Measurements from ENCODE around the gene MAN2C1.
A peak's percentile ranks its signal among the peaks of the same experiment; 100 is the strongest.
"Not testable (repeated sequence)": the region's sequence is repeated elsewhere in the genome, so short reads cannot be mapped to it uniquely, and the experiment has no call there.

Gene MAN2C1

GRCh38 chr15:75348562-75349350 is 19.7 kb downstream of the MAN2C1 start:
- peak overlapping the region in 13 of 21 experiments; percentile 15 to 81 (median 71) for H3K27ac ChIP-seq

GRCh38 chr15:75348034-75348561 is 20.3 kb downstream of the MAN2C1 start:
- H3K4me3 ChIP-seq = peak overlapping the region; percentile 53 to 86 (median 73)
- H3K27ac ChIP-seq = peak overlapping the region in 17 of 21 experiments; percentile 15 to 81 (median 60)

More at GRCh38 chr15:75348562-75349350, 19.7 kb downstream of the MAN2C1 start:
- H3K4me3 ChIP-seq = peak overlapping the region; percentile 53 to 86 (median 73)

GRCh38 chr15:75347222-75348033 is 21.0 kb downstream of the MAN2C1 start:
- Histone ChIP-seq H3K4me3 (peak overlapping the region; percentile 53 to 86 (median 73)), H3K27ac (peak overlapping the region in 17 of 21 experiments; percentile 15 to 81 (median 60))

GRCh38 chr15:75346796-75347221 is 21.6 kb downstream of the MAN2C1 start, which contains the start of gene NEIL1:
TSS of gene NEIL1 (plus strand) at chr15:75347039. CDS start at chr15:75348906, 1,867 bp downstream.
- peak within 1 kb of the TSS in 17 of 21 experiments; percentile 15 to 81 (median 60) for H3K27ac ChIP-seq

GRCh38 chr15:75343953-75344352 is 24.5 kb downstream of the MAN2C1 start:
- not testable (repeated sequence) for H3K27ac ChIP-seq, H3K4me3 ChIP-seq

More at GRCh38 chr15:75346796-75347221, 21.6 kb downstream of the MAN2C1 start, which contains the start of gene NEIL1:
- peak within 1 kb of the TSS; percentile 53 to 86 (median 73) for H3K4me3 ChIP-seq

GRCh38 chr15:75342221-75342620 is 26.2 kb downstream of the MAN2C1 start:
- Histone ChIP-seq H3K4me3 (no peak overlapping the region), H3K27ac (no peak overlapping the region)

- no peak overlapping the region for H3K4me3 ChIP-seq
- no peak overlapping the region for H3K27ac ChIP-seq
These were observed 28.7 kb downstream of the MAN2C1 start for GRCh38 chr15:75339531-75340240.

- no peak overlapping the region for H3K27ac ChIP-seq
- H3K4me3 ChIP-seq = no peak overlapping the region
These were observed 29.7 kb downstream of the MAN2C1 start for GRCh38 chr15:75338661-75339240.

- peak within 1 kb of the TSS; percentile 62 to 94 (median 71) for H3K4me3 ChIP-seq
- peak within 1 kb of the TSS; percentile 20 to 89 (median 79) for H3K27ac ChIP-seq
These were observed 32.6 kb downstream of the MAN2C1 start, which contains the start of gene COMMD4 for GRCh38 chr15:75335705-75336355. TSS of gene COMMD4 (plus strand) at chr15:75336063. CDS start at chr15:75336090, 27 bp downstream.

GRCh38 chr15:75335313-75335704 is 33.1 kb downstream of the MAN2C1 start:
- H3K27ac ChIP-seq = peak overlapping the region in 16 of 21 experiments; percentile 67 to 89 (median 82)
- H3K4me3 ChIP-seq = peak overlapping the region; percentile 62 to 94 (median 71)

GRCh38 chr15:75333654-75334419 is 34.6 kb downstream of the MAN2C1 start:
- H3K4me3 ChIP-seq, H3K27ac ChIP-seq: not testable (repeated sequence)

- not testable (repeated sequence) for H3K4me3 ChIP-seq, H3K27ac ChIP-seq
These were observed 36.3 kb downstream of the MAN2C1 start for GRCh38 chr15:75332093-75332492.

GRCh38 chr15:75329571-75329970 is 38.8 kb downstream of the MAN2C1 start:
- Histone ChIP-seq H3K4me3 (no peak overlapping the region), H3K27ac (no peak overlapping the region)

- no peak overlapping the region for H3K27ac ChIP-seq
- no peak overlapping the region for H3K4me3 ChIP-seq
These were observed 39.7 kb downstream of the MAN2C1 start for GRCh38 chr15:75328493-75329314.

- no peak overlapping the region for H3K4me3 ChIP-seq
These were observed 40.9 kb downstream of the MAN2C1 start for GRCh38 chr15:75327491-75327890.

GRCh38 chr15:75327005-75327404 is 41.4 kb downstream of the MAN2C1 start:
- no peak overlapping the region for H3K4me3 ChIP-seq
- H3K27ac ChIP-seq = no peak overlapping the region

More at GRCh38 chr15:75327491-75327890, 40.9 kb downstream of the MAN2C1 start:
- H3K27ac ChIP-seq = no peak overlapping the region

GRCh38 chr15:75325922-75326321 is 42.5 kb downstream of the MAN2C1 start:
- H3K4me3 ChIP-seq = no peak overlapping the region
- no peak overlapping the region for H3K27ac ChIP-seq
